Measurements from ENCODE around the gene SMARCC1. TPM values are rescaled to one million over a fixed set of nuclear protein-coding genes. Genes with fewer than 3 reads are reported as not detected.

The SMARCC1 gene
- total RNA-seq, 1 experiment from 2014 or later: 43.1 TPM

DNA sequence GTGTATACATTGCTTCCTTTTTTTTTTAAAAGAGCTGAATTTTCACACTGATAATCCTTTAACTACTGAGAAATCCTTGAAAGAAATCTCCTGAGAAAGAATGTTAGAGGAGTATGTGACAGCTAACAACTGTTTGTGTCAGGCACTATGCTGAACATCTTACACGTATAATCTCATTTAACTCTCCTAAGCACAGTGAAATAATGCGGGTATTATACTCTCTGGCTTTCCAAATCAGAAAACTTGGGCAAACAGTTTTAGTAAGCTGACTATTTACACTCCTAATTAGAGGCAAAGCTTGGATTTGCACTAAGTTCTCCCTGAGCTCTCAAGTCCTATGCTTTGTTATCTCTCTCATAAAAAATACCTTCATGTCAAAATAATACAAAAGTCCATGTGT is 69.3 kb downstream of the SMARCC1 start:
- no peak overlapping the region for H3K27ac ChIP-seq (ENCODE audit: low read length)
- H3F3A ChIP-seq (ENCODE audit: low read length, unreplicated experiment): no peaks in the 10 kb centered on the region
- ChIA-PET CTCF (no interaction called here), POLR2A (ENCODE audit: unreplicated experiment) (no interaction called here)
- H3K27me3 ChIP-seq (ENCODE audit: low read length): no peaks in the 10 kb centered on the region
- TF ChIP-seq, protein P1, sequence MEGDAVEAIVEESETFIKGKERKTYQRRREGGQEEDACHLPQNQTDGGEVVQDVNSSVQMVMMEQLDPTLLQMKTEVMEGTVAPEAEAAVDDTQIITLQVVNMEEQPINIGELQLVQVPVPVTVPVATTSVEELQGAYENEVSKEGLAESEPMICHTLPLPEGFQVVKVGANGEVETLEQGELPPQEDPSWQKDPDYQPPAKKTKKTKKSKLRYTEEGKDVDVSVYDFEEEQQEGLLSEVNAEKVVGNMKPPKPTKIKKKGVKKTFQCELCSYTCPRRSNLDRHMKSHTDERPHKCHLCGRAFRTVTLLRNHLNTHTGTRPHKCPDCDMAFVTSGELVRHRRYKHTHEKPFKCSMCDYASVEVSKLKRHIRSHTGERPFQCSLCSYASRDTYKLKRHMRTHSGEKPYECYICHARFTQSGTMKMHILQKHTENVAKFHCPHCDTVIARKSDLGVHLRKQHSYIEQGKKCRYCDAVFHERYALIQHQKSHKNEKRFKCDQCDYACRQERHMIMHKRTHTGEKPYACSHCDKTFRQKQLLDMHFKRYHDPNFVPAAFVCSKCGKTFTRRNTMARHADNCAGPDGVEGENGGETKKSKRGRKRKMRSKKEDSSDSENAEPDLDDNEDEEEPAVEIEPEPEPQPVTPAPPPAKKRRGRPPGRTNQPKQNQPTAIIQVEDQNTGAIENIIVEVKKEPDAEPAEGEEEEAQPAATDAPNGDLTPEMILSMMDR (conservative IDR thresholded peaks at IDR 0.05; ENCODE audit: low read depth, low read length): no peak
- TF ChIP-seq EZH2phosphoT487 (IDR thresholded peaks at IDR 0.05; ENCODE audit: borderline replicate concordance, low read length): no peak
- TF ChIP-seq EZH2 (IDR thresholded peaks at IDR 0.05; ENCODE audit: low read length, unreplicated experiment): no peak
- DNase-seq (no peak), ATAC-seq (no peak)
- H3K79me2 ChIP-seq (ENCODE audit: low read length): peaks cover 12% of the 10 kb centered on the region
- H2AFZ ChIP-seq (ENCODE audit: low read length): no peak overlapping the region
- BruUV-seq (replicated peaks): no TSS peak
- H3K4me1 ChIP-seq (ENCODE audit: insufficient read depth, low read length): peaks cover 5% of the 10 kb centered on the region
- H3K9me3 ChIP-seq (ENCODE audit: low read length): no peaks in the 10 kb centered on the region
- H3K9ac ChIP-seq (ENCODE audit: low read length): no peak overlapping the region
- H3K4me2 ChIP-seq (ENCODE audit: low read length): no peak overlapping the region
- no peaks in the 10 kb centered on the region for H3K9me2 ChIP-seq (replicated peaks; ENCODE audit: low read length)
- H3K36me3 ChIP-seq (ENCODE audit: low read depth, low read length): peaks cover 63% of the 10 kb centered on the region
- no peak overlapping the region for H3K4me3 ChIP-seq (ENCODE audit: low read length)
- no peaks in the 10 kb centered on the region for H4K20me1 ChIP-seq (ENCODE audit: low read length)
- intact Hi-C loops (cut with micrococcal nuclease): no loop called here

DNA sequence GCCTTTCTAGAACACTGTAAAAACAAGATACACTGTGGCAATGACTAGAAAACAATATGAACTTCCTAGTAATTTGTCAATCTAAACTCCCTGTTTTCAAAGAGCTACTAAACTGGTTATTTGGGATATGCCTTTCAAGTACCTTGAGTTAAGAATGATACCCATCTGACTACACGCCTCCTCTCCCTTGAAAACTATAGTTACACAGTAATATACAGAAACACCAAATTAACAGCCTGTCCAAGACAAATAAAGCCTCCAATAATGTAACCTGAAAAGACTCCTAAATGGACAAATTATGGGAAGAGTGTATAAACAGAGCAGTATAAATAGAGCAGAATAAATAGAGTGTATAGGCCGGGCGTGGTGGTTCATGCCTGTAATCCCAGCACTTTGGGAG is 70.1 kb downstream of the SMARCC1 start:
- DNase-seq (no peak), ATAC-seq (no peak)
- no peak for TF ChIP-seq EZH2phosphoT487 (IDR thresholded peaks at IDR 0.05; ENCODE audit: borderline replicate concordance, low read length)
- TF ChIP-seq, protein P1 (conservative IDR thresholded peaks at IDR 0.05; ENCODE audit: low read depth, low read length): no peak
- no peak for TF ChIP-seq EZH2 (IDR thresholded peaks at IDR 0.05; ENCODE audit: low read length, unreplicated experiment)
- POLR2A ChIA-PET (ENCODE audit: unreplicated experiment): no interaction called here
- Histone ChIP-seq H3K27ac (ENCODE audit: low read length) (no peak overlapping the region), H4K20me1 (ENCODE audit: low read length) (no peaks in the 10 kb centered on the region), H3K36me3 (ENCODE audit: low read depth, low read length) (peaks cover 66% of the 10 kb centered on the region), H3K9ac (ENCODE audit: low read length) (no peak overlapping the region), H3K4me1 (ENCODE audit: insufficient read depth, low read length) (peaks cover 5% of the 10 kb centered on the region), H3F3A (ENCODE audit: low read length, unreplicated experiment) (no peaks in the 10 kb centered on the region), H3K27me3 (ENCODE audit: low read length) (no peaks in the 10 kb centered on the region), H3K4me3 (ENCODE audit: low read length) (no peak overlapping the region), H3K9me2 (replicated peaks; ENCODE audit: low read length) (no peaks in the 10 kb centered on the region), H3K9me3 (ENCODE audit: low read length) (no peaks in the 10 kb centered on the region), H3K79me2 (ENCODE audit: low read length) (peaks cover 12% of the 10 kb centered on the region), H2AFZ (ENCODE audit: low read length) (no peak overlapping the region), H3K4me2 (ENCODE audit: low read length) (no peak overlapping the region)
- BruUV-seq (replicated peaks): no TSS peak
- intact Hi-C loops (cut with micrococcal nuclease): no loop called here
- CTCF ChIA-PET: no interaction called here

DNA sequence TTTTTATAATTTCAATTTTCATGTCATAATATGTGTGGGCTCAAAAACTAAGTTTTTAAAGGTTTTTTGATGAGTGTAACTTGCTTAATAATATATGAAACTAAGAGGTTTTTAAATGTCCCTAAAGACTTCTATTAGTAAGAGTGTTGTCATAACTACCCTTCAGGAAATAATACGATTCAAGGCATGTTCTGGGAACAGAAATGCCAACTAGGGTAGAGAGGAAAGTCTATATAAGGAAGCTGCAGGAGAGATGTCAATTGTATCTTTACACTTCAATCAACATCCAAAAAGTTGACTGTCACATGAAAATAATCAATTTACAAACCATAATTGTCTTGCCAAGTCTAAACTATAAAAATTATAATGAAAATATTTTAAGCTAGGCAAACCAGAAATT is 76.3 kb downstream of the SMARCC1 start:
- Histone ChIP-seq H3K27ac (ENCODE audit: low read length) (no peak overlapping the region), H3K9me2 (replicated peaks; ENCODE audit: low read length) (no peaks in the 10 kb centered on the region), H2AFZ (ENCODE audit: low read length) (no peak overlapping the region), H3F3A (ENCODE audit: low read length, unreplicated experiment) (no peaks in the 10 kb centered on the region), H3K4me2 (ENCODE audit: low read length) (no peak overlapping the region), H3K9me3 (ENCODE audit: low read length) (no peaks in the 10 kb centered on the region), H3K9ac (ENCODE audit: low read length) (no peak overlapping the region), H3K36me3 (ENCODE audit: low read depth, low read length) (peaks cover 66% of the 10 kb centered on the region), H3K4me3 (ENCODE audit: low read length) (no peak overlapping the region), H3K4me1 (ENCODE audit: insufficient read depth, low read length) (peaks cover 6% of the 10 kb centered on the region), H3K27me3 (ENCODE audit: low read length) (no peaks in the 10 kb centered on the region), H3K79me2 (ENCODE audit: low read length) (no peaks in the 10 kb centered on the region), H4K20me1 (ENCODE audit: low read length) (peaks cover 5% of the 10 kb centered on the region)
- ChIA-PET POLR2A (ENCODE audit: unreplicated experiment) (no interaction called here), CTCF (no interaction called here)
- TF ChIP-seq EZH2 (IDR thresholded peaks at IDR 0.05; ENCODE audit: low read length, unreplicated experiment) (no peak), EZH2phosphoT487 (IDR thresholded peaks at IDR 0.05; ENCODE audit: borderline replicate concordance, low read length) (no peak)
- ATAC-seq (peak; percentile 46; the same call in 1 of the 2 replicates), DNase-seq (peak; percentile 14)
- intact Hi-C loops (cut with micrococcal nuclease): no loop called here
- BruUV-seq (replicated peaks): TSS peak; percentile 9
